Stimulated activated CD8-positive, alpha-beta memory T cell treated with anti-CD3 and anti-CD28 coated beads, Interleukin-2, amount 100 ng/mL, for 1 hour (primary cell): ENCODE measurements around the gene GADD45GIP1.
"Not testable (repeated sequence)": the region's sequence is repeated elsewhere in the genome, so short reads cannot be mapped to it uniquely, and the experiment has no call there.

Source experiments
- DNase-seq, 2 donors: peaks; one replicate each; pipeline ENCODE4 v3.0.0-alpha.2; 2020; ENCODE audit warnings: low read depth in 2 of 2

Gene GADD45GIP1

GRCh38 chr19:12939975-12940423, 17.0 kb downstream of the GADD45GIP1 start:
- DNase-seq = no peak

GRCh38 chr19:12938779-12939601, 18.0 kb downstream of the GADD45GIP1 start:
- DNase-seq = no peak

- DNase-seq = peak; percentile 98 to 99
Measured at GRCh38 chr19:12937927-12938778, 18.9 kb downstream of the GADD45GIP1 start, which contains the start of gene CALR. CALR (plus strand) TSS chr19:12938609; CDS start chr19:12938680, 71 bp downstream.

DNA sequence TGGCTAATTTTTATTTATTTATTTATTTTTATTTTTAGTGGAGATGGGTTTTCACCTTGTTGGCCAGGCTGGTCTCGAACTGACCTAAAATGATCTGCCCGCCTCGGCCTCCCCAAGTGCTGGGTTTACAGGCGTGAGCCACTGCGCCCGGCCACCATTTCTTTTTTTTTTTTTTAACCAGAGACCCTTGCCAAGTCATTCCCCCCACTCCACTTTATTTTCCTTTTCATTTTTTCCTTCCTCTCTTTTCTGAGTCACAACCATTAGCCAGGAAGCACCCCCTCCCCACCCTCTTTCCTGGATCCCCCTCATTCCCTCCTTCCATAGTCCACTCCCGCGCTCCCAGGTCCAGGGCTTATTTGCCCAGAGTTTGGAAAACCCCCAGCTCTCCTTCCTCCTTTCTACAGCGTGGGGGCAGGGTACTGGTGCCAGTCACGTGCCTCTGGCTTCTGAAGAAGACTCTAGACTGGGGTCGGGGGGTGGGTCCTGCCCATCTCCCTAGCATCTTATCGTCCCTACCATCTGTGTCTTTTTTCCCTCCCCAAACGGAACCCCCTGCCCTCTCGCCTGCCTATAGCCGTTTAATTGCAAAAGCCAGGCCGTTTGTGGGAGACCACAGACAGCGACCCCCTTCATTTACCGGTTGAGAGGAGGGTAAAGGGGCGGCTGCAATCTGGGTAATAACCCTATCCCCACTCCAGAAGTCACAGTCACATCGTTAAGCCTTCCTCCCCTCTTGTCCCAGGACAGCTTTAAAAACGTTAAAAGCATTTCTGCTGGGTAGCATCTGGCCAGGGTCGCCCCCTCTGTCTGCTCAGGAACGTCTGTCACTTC, 19.7 kb downstream of the GADD45GIP1 start:
- DNase-seq = no peak

- no peak for DNase-seq
Measured at GRCh38 chr19:12936582-12936981, 20.4 kb downstream of the GADD45GIP1 start.

DNA sequence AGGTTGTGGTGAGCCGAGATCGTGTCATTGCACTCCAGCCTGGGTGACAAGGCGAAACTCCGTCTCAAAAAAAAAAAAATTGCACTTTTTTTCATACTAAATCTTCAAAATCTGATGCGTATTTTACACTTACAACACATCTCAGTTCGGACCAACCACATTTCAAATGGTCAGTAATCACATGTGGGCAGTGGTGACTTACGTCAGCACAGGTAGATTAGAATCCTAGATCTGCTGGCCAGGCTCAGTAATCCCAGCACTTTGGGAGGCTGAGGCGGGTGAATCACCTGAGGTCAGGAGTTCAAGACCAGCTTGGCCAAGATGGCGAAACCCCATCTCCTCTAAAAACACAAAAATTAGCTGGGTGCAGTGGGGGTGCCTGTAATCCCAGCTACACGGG, 22.0 kb downstream of the GADD45GIP1 start:
- DNase-seq = no peak

DNA sequence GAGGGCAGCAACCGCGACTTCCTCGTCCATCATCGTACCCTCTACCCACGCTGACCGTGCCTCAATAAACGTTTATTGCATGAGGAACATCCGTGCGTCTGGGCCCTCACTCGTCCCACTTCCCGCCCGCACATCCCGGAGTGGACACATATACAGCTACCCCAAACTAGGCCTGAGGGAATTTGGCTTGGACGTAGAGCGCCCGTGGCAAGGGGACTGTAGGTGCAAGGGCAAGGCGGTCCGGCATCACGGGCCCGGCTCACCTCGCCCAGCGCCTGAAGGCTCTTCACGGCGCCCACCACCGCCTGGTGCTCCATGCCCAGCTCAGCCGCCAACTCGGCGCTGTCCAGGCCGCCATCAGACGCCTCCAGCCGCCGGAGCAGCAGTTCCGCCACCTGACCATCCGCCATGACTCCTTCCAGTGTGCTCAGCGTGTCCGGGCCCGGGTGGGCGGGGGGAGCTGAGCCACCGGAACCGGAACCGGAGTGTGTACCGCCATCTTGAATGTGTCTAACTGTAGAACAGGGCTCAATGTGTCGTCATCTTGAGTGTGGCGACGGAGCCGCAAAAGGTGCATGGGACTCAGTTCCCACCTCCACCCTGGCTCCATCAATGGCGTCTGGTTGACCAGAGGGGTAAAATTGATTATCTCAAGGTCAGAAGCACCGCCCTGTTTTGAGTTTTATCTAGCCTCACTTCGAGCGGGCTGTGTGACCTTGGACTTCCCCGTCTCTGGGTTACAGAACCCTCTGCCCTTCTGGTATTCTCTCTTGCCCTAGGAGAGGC, 23.5 kb downstream of the GADD45GIP1 start, which contains the start of gene FARSA:
TSS of gene FARSA (minus strand) at position 425 of the 786 bp plus-strand sequence. CDS start at position 410, 15 bp downstream.
- peak; percentile 68 to 81 for DNase-seq

GRCh38 chr19:12932392-12933286, 24.4 kb downstream of the GADD45GIP1 start:
- DNase-seq = no peak

- DNase-seq = no peak
Measured at GRCh38 chr19:12930002-12930645, 26.9 kb downstream of the GADD45GIP1 start.

GRCh38 chr19:12924621-12925310, 32.3 kb downstream of the GADD45GIP1 start:
- no peak for DNase-seq

- DNase-seq = no peak
Measured at GRCh38 chr19:12922959-12923358, 34.1 kb downstream of the GADD45GIP1 start.

GRCh38 chr19:12921047-12921446, 36.0 kb downstream of the GADD45GIP1 start:
- no peak for DNase-seq

- DNase-seq = no peak
Measured at GRCh38 chr19:12918253-12918652, 38.8 kb downstream of the GADD45GIP1 start.

GRCh38 chr19:12915860-12916259, 41.2 kb downstream of the GADD45GIP1 start:
- not testable (repeated sequence) for DNase-seq

DNA sequence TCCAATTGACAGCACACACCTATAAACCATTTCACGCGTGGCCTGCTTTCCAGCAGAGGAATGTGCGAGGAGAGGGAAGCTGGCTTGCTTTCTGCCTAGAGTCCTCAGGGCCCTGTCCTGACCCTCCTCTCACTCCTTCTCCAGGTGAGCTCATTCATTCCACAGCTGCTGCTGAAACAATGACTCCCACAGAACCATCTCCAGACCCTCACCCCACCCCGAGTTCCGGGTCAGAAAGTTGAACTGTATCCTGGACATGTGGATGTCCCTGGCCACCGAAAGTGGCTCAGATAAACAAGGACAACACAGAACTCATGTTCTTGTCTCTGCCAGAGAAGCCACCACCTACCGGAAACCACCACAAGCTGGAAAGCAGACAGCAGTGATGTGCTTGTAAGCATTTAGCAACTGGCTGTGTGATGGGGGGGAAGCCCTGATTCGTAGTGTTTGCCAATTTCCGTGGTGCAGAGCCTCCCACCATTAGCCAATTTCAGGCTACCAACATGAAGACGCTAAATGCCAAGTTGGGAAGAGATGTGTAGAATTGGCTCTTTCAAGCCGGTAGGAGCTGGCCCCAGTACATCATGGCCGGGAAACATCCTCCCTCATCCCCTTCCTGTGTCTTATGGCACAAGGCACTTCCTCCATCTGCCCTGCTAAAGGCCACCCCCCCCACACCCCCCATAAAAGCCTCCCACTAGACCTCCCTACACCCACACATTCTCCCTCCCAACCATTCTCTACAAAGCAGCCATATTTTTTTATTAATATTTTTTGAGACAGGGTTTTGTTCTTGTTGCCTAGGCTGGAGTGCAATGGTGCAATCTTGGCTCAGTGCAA, 43.0 kb downstream of the GADD45GIP1 start:
- peak in 1 of 2 donors; percentile 19 for DNase-seq

- no peak for DNase-seq
Measured at GRCh38 chr19:12913011-12913561, 43.9 kb downstream of the GADD45GIP1 start.

GRCh38 chr19:12912571-12912970, 44.5 kb downstream of the GADD45GIP1 start:
- DNase-seq = no peak
